GM19438 (cell line): ENCODE data around the gene LAMTOR3.
"Not testable (repeated sequence)": the region's sequence is repeated elsewhere in the genome, so short reads cannot be mapped to it uniquely, and the experiment has no call there.

Source experiments
- ATAC-seq: cut with Tn5 transposase; IDR thresholded peaks from one replicate; pipeline ENCODE4 v1.9.1; 2021; ENCODE audit warnings: low read depth; ENCODE audit not compliant: unreplicated experiment

Gene LAMTOR3

GRCh38 chr4:99833756-99834155 lies 60.5 kb downstream of the LAMTOR3 start:
- no peak for ATAC-seq

GRCh38 chr4:99832758-99833157 lies 61.5 kb downstream of the LAMTOR3 start:
- no peak for ATAC-seq

GRCh38 chr4:99832321-99832720 lies 61.9 kb downstream of the LAMTOR3 start:
- ATAC-seq = no peak

- not testable (repeated sequence) for ATAC-seq
These were observed 64.2 kb downstream of the LAMTOR3 start for GRCh38 chr4:99830051-99830450.

GRCh38 chr4:99828477-99828876 lies 65.8 kb downstream of the LAMTOR3 start:
- no peak for ATAC-seq
